Activated CD8-positive, alpha-beta memory T cell treated with anti-CD3 and anti-CD28 coated beads for 36 hours (primary cell): ENCODE measurements around the gene INPP5K. TPM values are rescaled to one million over a fixed set of nuclear protein-coding genes. Genes with fewer than 3 reads are reported as not detected.

ENCODE experiments used
- CTCF ChIA-PET: fragments of 350-600 bp; sonication (Branson Sonifier 250); formaldehyde crosslinking; loops from one replicate; lab custom pipeline; 2021; ENCODE audit warnings: antibody characterized with exemption; lab: Charles Lee
- POLR2A ChIA-PET: fragments of 350-600 bp; sonication (Branson Sonifier 250); formaldehyde crosslinking; loops from one replicate; lab custom pipeline; 2021; ENCODE audit warnings: antibody characterized with exemption; lab: Charles Lee
- total RNA-seq, 2 experiments: library from RNA; stranded (reverse); gene quantifications; one replicate each; pipeline ENCODE4 v1.2.3, GENCODE V29; 2021

The INPP5K gene
- total RNA-seq, 2 experiments from 2014 or later, result 22.6 to 23.7 TPM

GRCh38 chr17:1492249-1493206 is 23.9 kb downstream of the INPP5K start, which contains the start of gene MYO1C:
Gene MYO1C (minus strand): TSS chr17:1492686. CDS start chr17:1492487, 199 bp downstream.
- ChIA-PET CTCF (interaction anchor here (1.0 to 1.4 kb wide), 2 partner anchors 24 to 127 kb away, joined by 3 to 5 read pairs; partner anchors contain the start of gene INPP5K), POLR2A (interaction anchor here (0.5 to 1.0 kb wide), 2 partner anchors 8 to 23 kb away, joined by 4 to 5 read pairs; partner anchors contain the start of gene INPP5K)

GRCh38 chr17:1491443-1492248 is 24.8 kb downstream of the INPP5K start:
- POLR2A ChIA-PET, result interaction anchor here (0.5 to 1.0 kb wide), 2 partner anchors 9 to 24 kb away, joined by 4 to 5 read pairs; partner anchors contain the start of gene INPP5K

GRCh38 chr17:1490643-1491442 is 25.6 kb downstream of the INPP5K start:
- ChIA-PET CTCF (no interaction called here), POLR2A (interaction anchor here (0.6 kb wide), 1 partner anchor 72 kb away, joined by 4 read pairs; the partner anchor contains the start of gene PITPNA)

More at GRCh38 chr17:1491443-1492248, 24.8 kb downstream of the INPP5K start:
- CTCF ChIA-PET, result interaction anchor here (1.0 to 1.4 kb wide), 2 partner anchors 24 to 126 kb away, joined by 3 to 5 read pairs; partner anchors contain the start of gene INPP5K

GRCh38 chr17:1488826-1489270 is 27.6 kb downstream of the INPP5K start:
- POLR2A ChIA-PET, result no interaction called here
- CTCF ChIA-PET, result interaction anchor here (2.2 to 2.3 kb wide), 2 partner anchors 12 to 124 kb away, joined by 6 read pairs; no protein-coding TSS in a partner anchor

GRCh38 chr17:1487939-1488825 is 28.2 kb downstream of the INPP5K start:
- CTCF ChIA-PET, result interaction anchor here (1.0 to 2.3 kb wide), 3 partner anchors 12 to 123 kb away, joined by 3 to 6 read pairs (median 6); no protein-coding TSS in a partner anchor
- POLR2A ChIA-PET, result interaction anchor here (0.6 to 1.2 kb wide), 4 partner anchors 25 to 1093 kb away, joined by 3 to 4 read pairs (median 4); partner anchors contain the start of gene INPP5K

GRCh38 chr17:1486802-1487695 is 29.4 kb downstream of the INPP5K start:
- ChIA-PET CTCF (interaction anchor here (1.0 to 2.3 kb wide), 4 partner anchors 10 to 143 kb away, joined by 3 to 6 read pairs (median 4); no protein-coding TSS in a partner anchor), POLR2A (interaction anchor here (0.5 to 1.2 kb wide), 6 partner anchors 24 to 1094 kb away, joined by 3 to 5 read pairs (median 4); partner anchors contain the start of gene INPP5K)

- ChIA-PET POLR2A (no interaction called here), CTCF (no interaction called here)
Observed at GRCh38 chr17:1485423-1486376, 30.7 kb downstream of the INPP5K start.

- ChIA-PET POLR2A (no interaction called here), CTCF (no interaction called here)
Observed at GRCh38 chr17:1484676-1485422, 31.6 kb downstream of the INPP5K start.

GRCh38 chr17:1484060-1484535 is 32.3 kb downstream of the INPP5K start:
- POLR2A ChIA-PET, result no interaction called here
- CTCF ChIA-PET, result no interaction called here

- CTCF ChIA-PET, result no interaction called here
Observed at GRCh38 chr17:1482680-1483079, 33.7 kb downstream of the INPP5K start.

GRCh38 chr17:1481736-1482135 is 34.7 kb downstream of the INPP5K start:
- ChIA-PET POLR2A (interaction anchor here (0.6 kb wide), 1 partner anchor 48 kb away, joined by 7 read pairs; no protein-coding TSS in a partner anchor), CTCF (no interaction called here)

More at GRCh38 chr17:1482680-1483079, 33.7 kb downstream of the INPP5K start:
- POLR2A ChIA-PET, result interaction anchor here (0.6 kb wide), 1 partner anchor 27 kb away, joined by 8 read pairs; the partner anchor contains the start of gene CRK

GRCh38 chr17:1480747-1481465 is 35.5 kb downstream of the INPP5K start:
- ChIA-PET CTCF (no interaction called here), POLR2A (no interaction called here)

GRCh38 chr17:1478418-1478817 is 38.0 kb downstream of the INPP5K start:
- POLR2A ChIA-PET, result no interaction called here
- CTCF ChIA-PET, result no interaction called here
